Adrenal gland (tissue), 12 donors: ENCODE results near the gene C1QTNF12. TPM values are rescaled to one million over a fixed set of nuclear protein-coding genes. Genes with fewer than 3 reads are reported as not detected.

Source experiments
- DNase-seq, 7 donors: peaks; one replicate each; pipeline ENCODE4 v3.0.0-alpha.2; 2019 to 2020
- H3K27ac ChIP-seq, 5 donors: fragments of 200-600 bp; sonication (generic) in 4 of 5; 1 replicate in 3 of 5; 2 replicates in 2 of 5; pipeline versions ENCODE4 v1.5.1 to v1.8.0; 2016 to 2020; ENCODE audit warnings: mild to moderate bottlenecking in 1 of 5
- H3K27me3 ChIP-seq: fragments of 200-600 bp; 2 replicates; pipeline ENCODE4 v1.8.0; 2021
- H3K36me3 ChIP-seq, 2 donors: fragments of 200-600 bp; replicated peaks in 1 of 2; 1 replicate in 1 of 2; 2 replicates in 1 of 2; pipeline versions ENCODE4 v1.5.1 to v1.8.0; 2018 to 2022
- H3K4me1 ChIP-seq, 2 donors: fragments of 200-600 bp; replicated peaks in 1 of 2; 1 replicate in 1 of 2; 2 replicates in 1 of 2; pipeline versions ENCODE4 v1.5.1 to v1.8.0; 2018 to 2021
- H3K4me3 ChIP-seq, 4 donors: fragments of 200-600 bp; sonication (generic) in 3 of 4; one replicate each; pipeline ENCODE4 v1.5.1; 2016 to 2018
- H3K9me3 ChIP-seq, 3 donors: fragments of 200-600 bp; sonication (generic) in 1 of 3; replicated peaks in 1 of 3; 1 replicate in 2 of 3; 2 replicates in 1 of 3; pipeline versions ENCODE4 v1.5.1 to v1.8.0; 2016 to 2021
- POLR2A ChIP-seq, 2 donors: fragments of 450-650 bp; IDR thresholded peaks; one replicate each; pipeline ENCODE4 v1.6.1; 2017; ENCODE audit warnings: antibody characterized with exemption in 2 of 2, mild to moderate bottlenecking in 2 of 2, moderate library complexity in 1 of 2
- WGBS, 4 donors: extraction: QIAGEN DNeasy Blood & Tissue Kit in 2 of 4; methylation state at CpG; one replicate each; pipeline versions ENCODE4 v1.1.5 to v1.1.7; 2013 to 2017; 5-methylcytosine and 5-hydroxymethylcytosine counted together
- intact Hi-C, 2 donors: fragments of 100-400 bp; cut with DNase I; formaldehyde crosslinking; loops; one replicate each; pipeline versions ENCODE4 v1.14.1 to v1.15.0; 2022 to 2023
- polyA plus RNA-seq, 3 donors: library from polyadenylated mRNA; stranded (reverse); fragments of 200-250 nt in 2 of 3; fragments of 350-450 nt in 1 of 3; fragmentation: Illumina TruSeq in 1 of 3; extraction: RNeasy Lipid Tissue Mini Kit (QIAGEN cat#74804) in 1 of 3; gene quantifications; one replicate each; pipeline ENCODE4 v1.2.3, GENCODE V29; 2013 to 2014
- total RNA-seq, 9 donors: library from RNA; depleted of rRNA in 4 of 9; stranded (reverse); fragments of >200 nt in 4 of 9; fragments of 120-200 nt in 1 of 9; fragmentation: NEBNext Ultra II Directional in 1 of 9; extraction: Animal tissue kit (Norgen Biotek cat#: 25700) in 1 of 9; gene quantifications; one replicate each; pipeline versions ENCODE4 v1.1.0 to v1.2.4, GENCODE V29; 2013 to 2023
- TF ChIP-seq, protein P1 (sequence below), 6 experiments: fragments of 450-650 bp in 4 of 6; fragments of 200-600 bp in 2 of 6; sonication (generic) in 1 of 6; IDR thresholded peaks; 1 replicate in 5 of 6; 2 replicates in 1 of 6; pipeline versions ENCODE4 v1.5.1 to v1.8.0; 2016 to 2021; ENCODE audit warnings: antibody characterized with exemption in 6 of 6, mild to moderate bottlenecking in 2 of 6, moderate library complexity in 1 of 6
- donor health status: healthy with polysubstance abuse.
- donor health status: Bipolar disorder and iron deficiency.
- donor health status: DM: yes; HTN: yes; CAD: no.
- donor health status: DM: no; HTN: no; CAD: no.
- donor health status: DM: no; HTN: no; CAD: no.
- donor health status: DM: yes; HTN: yes; CAD: no.

C1QTNF12 gene
- total and polyA plus RNA-seq, 12 donors: 0.28 to 4.3 (median 1.3) TPM; not detected in 3

GRCh38 chr1:1234180-1234808, 12.2 kb downstream of the C1QTNF12 start:
- TF ChIP-seq, protein P1, sequence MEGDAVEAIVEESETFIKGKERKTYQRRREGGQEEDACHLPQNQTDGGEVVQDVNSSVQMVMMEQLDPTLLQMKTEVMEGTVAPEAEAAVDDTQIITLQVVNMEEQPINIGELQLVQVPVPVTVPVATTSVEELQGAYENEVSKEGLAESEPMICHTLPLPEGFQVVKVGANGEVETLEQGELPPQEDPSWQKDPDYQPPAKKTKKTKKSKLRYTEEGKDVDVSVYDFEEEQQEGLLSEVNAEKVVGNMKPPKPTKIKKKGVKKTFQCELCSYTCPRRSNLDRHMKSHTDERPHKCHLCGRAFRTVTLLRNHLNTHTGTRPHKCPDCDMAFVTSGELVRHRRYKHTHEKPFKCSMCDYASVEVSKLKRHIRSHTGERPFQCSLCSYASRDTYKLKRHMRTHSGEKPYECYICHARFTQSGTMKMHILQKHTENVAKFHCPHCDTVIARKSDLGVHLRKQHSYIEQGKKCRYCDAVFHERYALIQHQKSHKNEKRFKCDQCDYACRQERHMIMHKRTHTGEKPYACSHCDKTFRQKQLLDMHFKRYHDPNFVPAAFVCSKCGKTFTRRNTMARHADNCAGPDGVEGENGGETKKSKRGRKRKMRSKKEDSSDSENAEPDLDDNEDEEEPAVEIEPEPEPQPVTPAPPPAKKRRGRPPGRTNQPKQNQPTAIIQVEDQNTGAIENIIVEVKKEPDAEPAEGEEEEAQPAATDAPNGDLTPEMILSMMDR (IDR thresholded peaks at IDR 0.05): no peak
- no peak for TF ChIP-seq POLR2A (IDR thresholded peaks at IDR 0.05)

GRCh38 chr1:1233567-1233892, 13.0 kb downstream of the C1QTNF12 start:
- intact Hi-C loops: no loop called here
- TF ChIP-seq, protein P1 (IDR thresholded peaks at IDR 0.05): no peak
- no peak for TF ChIP-seq POLR2A (IDR thresholded peaks at IDR 0.05)
- 96 to 98% (median 97%) methylated on average over 15 of the region's 15 CpGs for WGBS, 4 donors
- Histone ChIP-seq H3K36me3 (peaks cover 0 to 3% of the 10 kb centered on the region in 2 donors), H3K4me1 (peaks cover 21 to 30% of the 10 kb centered on the region in 2 donors), H3K27me3 (peaks cover 5% of the 10 kb centered on the region), H3K9me3 (no peaks in the 10 kb centered on the region), H3K27ac (no peak overlapping the region), H3K4me3 (no peak overlapping the region)
- no peak for DNase-seq

More at GRCh38 chr1:1234180-1234808, 12.2 kb downstream of the C1QTNF12 start:
- Histone ChIP-seq H3K4me1 (peaks cover 21 to 28% of the 10 kb centered on the region in 2 donors), H3K9me3 (no peaks in the 10 kb centered on the region), H3K4me3 (no peak overlapping the region), H3K27ac (no peak overlapping the region), H3K36me3 (no peaks in the 10 kb centered on the region), H3K27me3 (peaks cover 7% of the 10 kb centered on the region)
- no peak for DNase-seq
- intact Hi-C loops: no loop called here
- WGBS, 4 donors: 94 to 97% (median 96%) methylated on average over 18 to 28 of the region's 28 CpGs

DNA sequence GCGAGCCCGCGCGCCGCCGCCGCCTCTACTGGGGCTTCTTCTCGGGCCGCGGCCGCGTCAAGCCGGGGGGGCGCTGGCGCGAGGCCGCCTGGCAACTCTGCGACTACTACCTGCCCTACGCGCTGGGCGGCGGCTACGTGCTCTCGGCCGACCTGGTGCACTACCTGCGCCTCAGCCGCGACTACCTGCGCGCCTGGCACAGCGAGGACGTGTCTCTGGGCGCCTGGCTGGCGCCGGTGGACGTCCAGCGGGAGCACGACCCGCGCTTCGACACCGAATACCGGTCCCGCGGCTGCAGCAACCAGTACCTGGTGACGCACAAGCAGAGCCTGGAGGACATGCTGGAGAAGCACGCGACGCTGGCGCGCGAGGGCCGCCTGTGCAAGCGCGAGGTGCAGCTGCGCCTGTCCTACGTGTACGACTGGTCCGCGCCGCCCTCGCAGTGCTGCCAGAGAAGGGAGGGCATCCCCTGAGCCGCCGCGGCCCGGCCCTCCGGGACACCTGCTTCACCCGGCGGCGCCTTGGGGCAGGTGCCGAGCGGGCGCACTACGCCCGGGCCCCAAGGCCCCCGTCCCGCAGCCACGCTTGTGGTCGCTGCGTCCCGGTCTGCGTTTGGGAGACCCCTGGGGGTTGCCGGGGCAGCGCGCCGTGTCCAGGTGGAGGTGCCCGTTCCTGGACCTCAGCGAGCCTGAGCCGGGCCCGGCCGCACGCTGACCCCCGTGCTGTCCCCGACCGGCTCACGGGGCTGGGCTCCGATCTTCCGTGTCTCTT, 13.5 kb downstream of the C1QTNF12 start:
- TF ChIP-seq, protein P1 (IDR thresholded peaks at IDR 0.05): no peak
- TF ChIP-seq POLR2A (IDR thresholded peaks at IDR 0.05): no peak
- H3K4me3 ChIP-seq: peak overlapping the region in 1 of 4 donors; percentile 63
- H3K9me3 ChIP-seq: no peaks in the 10 kb centered on the region
- WGBS, 4 donors: 66 to 97% (median 76%) methylated on average over 13 to 98 of the region's 98 CpGs
- H3K27me3 ChIP-seq: no peaks in the 10 kb centered on the region
- peaks cover 21 to 30% of the 10 kb centered on the region in 2 donors for H3K4me1 ChIP-seq
- DNase-seq: peak in 1 of 7 donors; percentile 63
- H3K36me3 ChIP-seq: peaks cover 0 to 9% of the 10 kb centered on the region in 2 donors
- H3K27ac ChIP-seq: no peak overlapping the region
- intact Hi-C loops: no loop called here

DNA sequence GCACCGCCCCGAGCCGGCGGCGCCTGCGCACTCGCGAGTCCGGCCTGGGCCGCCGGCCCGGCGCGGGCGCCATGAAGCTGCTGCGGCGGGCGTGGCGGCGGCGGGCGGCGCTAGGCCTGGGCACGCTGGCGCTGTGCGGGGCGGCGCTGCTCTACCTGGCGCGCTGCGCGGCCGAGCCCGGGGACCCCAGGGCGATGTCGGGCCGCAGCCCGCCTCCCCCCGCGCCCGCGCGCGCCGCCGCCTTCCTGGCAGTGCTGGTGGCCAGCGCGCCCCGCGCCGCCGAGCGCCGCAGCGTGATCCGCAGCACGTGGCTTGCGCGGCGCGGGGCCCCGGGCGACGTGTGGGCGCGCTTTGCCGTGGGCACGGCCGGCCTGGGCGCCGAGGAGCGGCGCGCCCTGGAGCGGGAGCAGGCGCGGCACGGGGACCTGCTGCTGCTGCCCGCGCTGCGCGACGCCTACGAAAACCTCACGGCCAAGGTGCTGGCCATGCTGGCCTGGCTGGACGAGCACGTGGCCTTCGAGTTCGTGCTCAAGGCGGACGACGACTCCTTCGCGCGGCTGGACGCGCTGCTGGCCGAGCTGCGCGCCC, 14.2 kb downstream of the C1QTNF12 start, which contains the start of gene B3GALT6:
TSS of gene B3GALT6 (plus strand) at position 30 of the 588 bp plus-strand sequence. CDS start at position 72, 42 bp downstream.
- TF ChIP-seq POLR2A (IDR thresholded peaks at IDR 0.05): peak in 1 of 2 donors; percentile 77
- TF ChIP-seq, protein P1 (IDR thresholded peaks at IDR 0.05): no peak
- WGBS, 4 donors: 6 to 33% (median 7%) methylated on average over 8 to 100 of the region's 100 CpGs; no CpG with 5 or more reads in 1 of the 4 donors
- Histone ChIP-seq H3K36me3 (peaks cover 0 to 16% of the 10 kb centered on the region in 2 donors), H3K4me3 (peak within 1 kb of the TSS; percentile 66 to 92 (median 76)), H3K4me1 (peaks cover 21 to 30% of the 10 kb centered on the region in 2 donors), H3K27me3 (no peaks in the 10 kb centered on the region), H3K27ac (peak within 1 kb of the TSS; percentile 79 to 94 (median 89)), H3K9me3 (no peaks in the 10 kb centered on the region)
- peak in 1 of 7 donors; percentile 31 for DNase-seq
- intact Hi-C loops: no loop called here
